BLaER1 (cell line): ENCODE results near the gene METTL15.
A peak's percentile ranks its signal among the peaks of the same experiment; 100 is the strongest.
"Not testable (repeated sequence)": the region's sequence is repeated elsewhere in the genome, so short reads cannot be mapped to it uniquely, and the experiment has no call there.

Experiments used
- H3K27ac ChIP-seq: shearing (Covaris generic); formaldehyde crosslinking; 2 replicates; pipeline ENCODE4 v1.8.1; 2022
- H3K27me3 ChIP-seq: shearing (Covaris generic); formaldehyde crosslinking; 2 replicates; pipeline ENCODE4 v1.8.1; 2022
- H3K36me3 ChIP-seq: shearing (Covaris generic); formaldehyde crosslinking; 2 replicates; pipeline ENCODE4 v1.8.1; 2022
- H3K4me1 ChIP-seq: shearing (Covaris generic); formaldehyde crosslinking; 2 replicates; pipeline ENCODE4 v1.8.1; 2022
- H3K4me2 ChIP-seq: shearing (Covaris generic); formaldehyde crosslinking; 2 replicates; pipeline ENCODE4 v1.8.1; 2022
- H3K4me3 ChIP-seq: shearing (Covaris generic); formaldehyde crosslinking; 2 replicates; pipeline ENCODE4 v1.8.1; 2022
- H3K9ac ChIP-seq: shearing (Covaris generic); formaldehyde crosslinking; 2 replicates; pipeline ENCODE4 v1.8.1; 2022
- H3K9me3 ChIP-seq: shearing (Covaris generic); formaldehyde crosslinking; 2 replicates; pipeline ENCODE4 v1.8.1; 2022
- H4K20me1 ChIP-seq: shearing (Covaris generic); formaldehyde crosslinking; 2 replicates; pipeline ENCODE4 v1.8.1; 2022
- Cebpa-rat ChIP-seq: shearing (Covaris generic); IDR thresholded peaks from 2 replicates; pipeline ENCODE4 v1.8.1; 2022

METTL15 gene

DNA sequence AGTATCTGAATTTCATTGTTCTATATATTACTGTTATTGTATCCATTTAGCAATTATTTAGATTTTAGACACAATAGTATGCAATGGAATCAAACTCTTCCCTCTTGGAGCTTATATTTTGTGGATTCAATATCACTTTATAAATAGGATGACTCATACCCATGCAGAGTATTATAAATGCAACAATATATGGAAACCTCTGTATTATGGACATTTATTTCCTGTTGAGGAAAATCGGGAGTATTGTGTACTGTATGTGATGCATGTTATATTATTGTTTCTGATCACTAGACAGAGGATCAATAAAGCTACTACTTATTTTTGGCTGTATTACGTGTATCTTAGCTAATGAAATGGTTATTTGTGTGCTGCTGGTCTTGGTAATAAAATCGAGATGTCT lies 770 bp downstream of the METTL15 start:
- H3K27me3 ChIP-seq, result no peaks in the 10 kb centered on the region
- peak overlapping the region; percentile 75; the same call in 1 of the 2 replicates for H3K4me3 ChIP-seq
- H3K27ac ChIP-seq, result no peak overlapping the region
- TF ChIP-seq Cebpa-rat, result no peak
- H3K9me3 ChIP-seq, result no peaks in the 10 kb centered on the region
- 0 out of 2 replicates have a peak, but pooled peaks cover 5% of the 10 kb centered on the region for H4K20me1 ChIP-seq
- H3K4me2 ChIP-seq, result peak overlapping the region; percentile 74
- H3K36me3 ChIP-seq, result peaks cover 2% of the 10 kb centered on the region
- H3K9ac ChIP-seq, result no peak overlapping the region
- H3K4me1 ChIP-seq, result peaks cover 50% of the 10 kb centered on the region

DNA sequence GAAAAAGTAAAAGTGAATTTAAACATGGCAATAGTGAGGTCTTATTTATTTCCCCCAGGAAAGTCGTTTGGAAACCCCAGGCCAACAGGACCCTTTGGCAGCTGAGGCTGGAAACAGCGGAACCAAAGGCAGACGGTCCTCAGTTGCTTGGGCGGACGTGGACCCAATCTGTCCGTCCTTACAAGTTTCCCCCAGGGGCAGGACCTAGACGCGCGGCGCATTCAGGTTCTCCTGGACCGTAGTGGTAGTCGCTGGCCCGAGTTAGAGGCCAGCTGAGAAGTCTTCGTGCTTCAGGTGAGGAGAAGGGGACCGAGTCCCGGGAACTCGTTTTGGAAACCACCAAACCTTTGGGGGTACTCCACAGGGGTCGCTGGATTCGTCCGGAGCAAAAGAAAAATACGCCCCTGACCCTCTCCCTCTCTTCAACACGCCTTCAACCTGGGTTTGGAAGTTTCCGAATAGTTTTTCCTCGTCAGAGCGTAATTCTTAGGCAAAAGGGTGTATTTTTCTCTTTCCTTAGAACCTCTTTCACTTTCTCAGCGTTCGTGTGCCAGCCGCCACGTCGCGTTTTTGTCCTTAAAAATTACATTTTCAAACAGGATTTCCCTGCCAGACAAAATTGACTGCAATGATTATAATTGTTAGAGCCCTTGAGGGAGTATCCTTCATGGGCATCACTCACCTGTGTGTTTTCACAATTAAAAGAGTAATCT lies 2.1 kb downstream of the METTL15 start:
- Histone ChIP-seq H3K27ac (peak overlapping the region; percentile 80), H3K4me2 (peak overlapping the region; percentile 74), H3K4me1 (peaks cover 47% of the 10 kb centered on the region), H3K4me3 (peak overlapping the region; percentile 76), H3K9ac (peak overlapping the region; percentile 87), H3K9me3 (no peaks in the 10 kb centered on the region), H3K27me3 (no peaks in the 10 kb centered on the region), H4K20me1 (no peaks in the 10 kb centered on the region), H3K36me3 (peaks cover 15% of the 10 kb centered on the region)
- TF ChIP-seq Cebpa-rat, result no peak

DNA sequence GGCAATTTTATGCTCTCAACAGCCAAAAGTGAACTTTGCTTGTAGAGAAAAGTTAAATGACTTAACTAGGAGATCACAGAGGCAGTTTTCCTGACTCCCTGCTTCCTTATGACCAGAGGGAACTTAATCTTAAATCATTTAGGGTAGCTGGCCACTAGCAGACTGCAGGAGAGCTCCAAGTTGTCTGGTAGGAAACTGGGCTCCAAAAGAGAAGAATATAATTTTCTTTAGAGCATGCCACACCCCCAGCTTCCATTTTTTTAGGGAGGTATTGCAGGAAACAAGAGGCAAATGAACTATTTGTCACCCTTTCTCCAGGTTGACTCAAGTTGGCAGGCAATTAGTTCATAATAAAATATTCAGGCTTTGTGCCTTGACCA lies 2.6 kb downstream of the METTL15 start:
- Histone ChIP-seq H3K4me1 (peaks cover 42% of the 10 kb centered on the region), H3K9me3 (no peaks in the 10 kb centered on the region), H3K4me2 (peak overlapping the region; percentile 74), H3K9ac (peak overlapping the region; percentile 87), H3K36me3 (peaks cover 17% of the 10 kb centered on the region), H3K4me3 (peak overlapping the region; percentile 76), H3K27ac (peak overlapping the region; percentile 80), H3K27me3 (no peaks in the 10 kb centered on the region), H4K20me1 (no peaks in the 10 kb centered on the region)
- TF ChIP-seq Cebpa-rat, result no peak

DNA sequence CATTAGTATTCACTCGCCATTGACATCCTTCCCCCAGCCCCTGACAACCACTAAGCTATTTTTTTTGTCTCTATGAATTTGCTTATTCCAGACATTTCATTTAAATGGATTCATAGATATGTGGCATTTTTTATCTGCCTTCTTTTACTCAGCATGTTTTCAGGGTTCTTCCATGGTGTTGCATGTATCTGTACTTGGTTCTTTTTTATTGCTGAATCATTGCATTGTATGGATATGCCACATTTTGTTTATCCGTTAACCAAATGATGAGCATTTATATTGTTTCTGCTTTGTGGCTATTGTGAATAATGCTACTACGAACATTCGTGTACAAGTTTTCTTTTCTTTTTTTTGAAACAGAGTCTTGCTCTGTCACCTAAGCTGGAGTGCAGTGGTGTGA lies 5.9 kb downstream of the METTL15 start:
- Histone ChIP-seq H3K27me3 (no peaks in the 10 kb centered on the region), H3K9ac (no peak overlapping the region), H3K9me3 (no peaks in the 10 kb centered on the region), H3K4me3 (no peak overlapping the region), H3K27ac (no peak overlapping the region), H4K20me1 (no peaks in the 10 kb centered on the region), H3K4me1 (peaks cover 21% of the 10 kb centered on the region), H3K4me2 (no peak overlapping the region), H3K36me3 (peaks cover 17% of the 10 kb centered on the region)
- TF ChIP-seq Cebpa-rat, result no peak

DNA sequence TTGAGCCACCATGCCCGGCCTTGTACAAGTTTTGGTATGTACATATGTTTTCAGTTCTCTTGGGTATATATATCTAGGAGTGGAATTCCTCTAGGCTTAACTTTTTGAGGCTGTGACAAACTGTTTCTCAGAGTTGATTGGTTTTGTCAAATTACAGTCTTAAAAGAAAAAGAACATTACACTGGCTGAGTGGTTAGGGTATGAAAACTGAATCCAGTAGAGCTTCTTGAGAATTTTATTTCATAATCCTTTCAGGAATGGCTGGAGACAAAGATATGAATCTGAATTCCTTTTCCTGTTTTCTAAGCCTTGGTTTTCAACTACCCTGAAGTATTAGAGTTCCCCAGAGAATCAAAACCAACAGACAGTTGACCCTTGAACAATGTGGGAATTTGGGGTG lies 6.5 kb downstream of the METTL15 start:
- no peak for TF ChIP-seq Cebpa-rat
- Histone ChIP-seq H4K20me1 (no peaks in the 10 kb centered on the region), H3K4me3 (no peak overlapping the region), H3K27ac (no peak overlapping the region), H3K36me3 (peaks cover 17% of the 10 kb centered on the region), H3K9ac (no peak overlapping the region), H3K4me1 (peaks cover 15% of the 10 kb centered on the region), H3K27me3 (no peaks in the 10 kb centered on the region), H3K4me2 (no peak overlapping the region), H3K9me3 (no peaks in the 10 kb centered on the region)

DNA sequence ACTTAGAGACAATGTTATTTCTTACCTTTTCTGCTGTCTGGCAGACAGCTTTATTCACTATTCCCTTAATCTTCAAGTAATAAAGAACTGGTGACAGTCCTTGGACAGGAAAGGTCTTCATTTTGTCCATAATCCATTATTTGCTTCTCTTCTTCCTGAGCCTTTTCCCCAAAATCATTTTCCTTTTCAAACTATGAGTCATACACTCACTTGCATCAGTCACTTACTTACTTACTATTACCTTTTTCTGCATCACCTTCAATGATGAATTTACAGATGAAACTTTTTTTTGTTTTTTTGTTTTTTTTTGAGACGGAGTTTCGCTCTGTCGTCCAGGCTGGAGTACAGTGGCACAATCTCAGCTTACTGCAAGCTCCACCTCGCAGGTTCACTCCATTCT lies 9.5 kb downstream of the METTL15 start:
- Histone ChIP-seq H3K27ac (no peak overlapping the region), H3K9ac (no peak overlapping the region), H3K4me1 (no peaks in the 10 kb centered on the region), H3K4me3 (no peak overlapping the region), H3K4me2 (no peak overlapping the region), H3K27me3 (no peaks in the 10 kb centered on the region), H4K20me1 (no peaks in the 10 kb centered on the region), H3K9me3 (no peaks in the 10 kb centered on the region), H3K36me3 (peaks cover 17% of the 10 kb centered on the region)
- no peak for TF ChIP-seq Cebpa-rat

DNA sequence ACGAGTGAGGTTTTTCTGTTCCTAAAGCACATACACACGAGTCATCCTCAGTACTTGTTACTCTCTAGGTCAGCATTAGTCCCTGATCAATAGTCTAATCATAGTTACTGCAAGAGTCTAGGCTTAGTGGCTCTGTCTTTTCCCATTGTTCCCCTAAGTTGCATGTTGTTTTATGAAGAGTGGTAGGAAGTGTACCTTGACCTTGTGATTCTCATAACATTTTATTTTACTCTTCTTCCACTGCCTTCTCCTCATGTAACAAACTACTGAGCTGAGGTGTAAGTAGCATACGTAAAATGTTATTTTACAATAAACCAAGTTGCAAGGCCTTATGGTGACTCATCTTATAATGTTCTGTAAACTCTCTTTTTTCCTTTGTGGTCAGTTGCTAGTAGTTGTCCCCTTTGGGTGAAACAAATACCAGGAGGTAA lies 15.0 kb downstream of the METTL15 start:
- H3K4me2 ChIP-seq, result no peak overlapping the region
- no peak overlapping the region for H3K27ac ChIP-seq
- H3K9me3 ChIP-seq, result no peaks in the 10 kb centered on the region

DNA sequence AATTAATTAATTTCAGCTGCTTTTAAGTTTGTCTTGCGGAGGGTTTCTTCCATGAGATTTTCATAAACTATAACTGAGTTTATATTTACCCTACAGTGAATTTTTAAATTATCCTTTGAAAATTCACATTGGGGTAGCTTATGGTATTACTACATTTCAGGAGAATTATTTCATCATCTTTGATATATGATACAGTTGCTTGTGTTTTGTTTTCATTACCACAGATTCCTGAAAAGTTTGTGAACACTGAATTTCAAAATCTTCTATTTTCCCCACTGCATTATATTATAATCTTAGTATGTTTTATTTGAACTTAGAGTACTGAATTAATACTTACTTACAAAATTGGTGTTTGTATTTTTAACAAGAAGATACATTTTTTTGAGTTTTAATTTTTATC lies 24.4 kb downstream of the METTL15 start:
- H3K4me1 ChIP-seq, result no peaks in the 10 kb centered on the region
- no peak overlapping the region for H3K4me3 ChIP-seq
- H3K36me3 ChIP-seq, result peaks cover 30% of the 10 kb centered on the region

More for the DNA sequence above, 15.0 kb downstream of the METTL15 start:
- no peak overlapping the region for H3K9ac ChIP-seq
- H4K20me1 ChIP-seq, result no peaks in the 10 kb centered on the region
- H3K36me3 ChIP-seq, result no peaks in the 10 kb centered on the region
- no peak for TF ChIP-seq Cebpa-rat
- H3K4me1 ChIP-seq, result no peaks in the 10 kb centered on the region
- H3K4me3 ChIP-seq, result no peak overlapping the region
- H3K27me3 ChIP-seq, result no peaks in the 10 kb centered on the region

DNA sequence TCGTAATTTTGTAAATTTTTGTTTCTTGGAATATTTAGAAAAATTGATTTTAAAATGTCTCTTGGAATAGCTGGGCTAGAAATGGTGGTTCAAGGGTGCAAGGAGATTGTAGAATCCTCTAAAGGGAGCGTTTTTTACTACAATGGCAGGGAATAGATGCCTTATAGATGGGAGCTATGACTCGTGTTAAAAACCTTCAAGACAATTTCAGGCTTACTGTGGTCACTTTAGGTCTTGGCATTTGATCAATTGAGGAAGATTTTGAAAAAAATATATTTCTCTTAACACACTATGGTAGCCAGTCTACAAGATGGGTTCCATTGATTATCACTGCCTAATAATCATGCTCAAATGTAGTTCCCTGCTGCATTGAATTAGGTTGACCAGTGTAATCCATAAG lies 25.0 kb downstream of the METTL15 start:
- no peaks in the 10 kb centered on the region for H3K4me1 ChIP-seq
- H4K20me1 ChIP-seq, result no peaks in the 10 kb centered on the region
- no peak overlapping the region for H3K4me2 ChIP-seq
- H3K36me3 ChIP-seq, result peaks cover 30% of the 10 kb centered on the region
- H3K27me3 ChIP-seq, result no peaks in the 10 kb centered on the region
- H3K27ac ChIP-seq, result no peak overlapping the region
- no peak overlapping the region for H3K4me3 ChIP-seq
- no peak overlapping the region for H3K9ac ChIP-seq
- H3K9me3 ChIP-seq, result peaks cover 50% of the 10 kb centered on the region
- no peak for TF ChIP-seq Cebpa-rat

More for the DNA sequence above, 24.4 kb downstream of the METTL15 start:
- H4K20me1 ChIP-seq, result no peaks in the 10 kb centered on the region
- no peaks in the 10 kb centered on the region for H3K27me3 ChIP-seq
- H3K4me2 ChIP-seq, result no peak overlapping the region
- H3K27ac ChIP-seq, result no peak overlapping the region
- no peak for TF ChIP-seq Cebpa-rat
- peaks cover 44% of the 10 kb centered on the region for H3K9me3 ChIP-seq
- no peak overlapping the region for H3K9ac ChIP-seq

DNA sequence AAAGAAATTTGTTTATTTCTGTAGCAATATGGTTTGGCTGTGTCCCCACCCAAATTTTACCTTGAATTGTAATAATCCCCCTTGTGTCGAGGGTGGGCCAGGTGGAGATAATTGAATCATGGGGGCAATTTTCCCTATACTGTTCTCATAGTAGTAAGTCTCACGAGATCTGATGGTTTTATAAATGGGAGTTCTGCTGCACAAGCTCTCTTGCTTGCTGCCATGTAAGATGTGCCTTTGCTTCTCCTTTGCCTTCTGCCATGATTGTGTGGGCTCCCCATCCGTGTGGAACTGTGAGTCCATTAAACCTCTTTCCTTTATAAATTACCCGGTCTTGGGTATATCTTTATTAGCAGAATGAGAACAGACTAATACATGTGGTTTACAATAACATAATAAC lies 28.0 kb downstream of the METTL15 start:
- H3K4me2 ChIP-seq, H4K20me1 ChIP-seq, H3K9ac ChIP-seq, H3K4me1 ChIP-seq, H3K27ac ChIP-seq, H3K4me3 ChIP-seq, H3K27me3 ChIP-seq: not testable (repeated sequence)
- H3K36me3 ChIP-seq, result peaks cover 42% of the 10 kb centered on the region
- H3K9me3 ChIP-seq, result peaks cover 80% of the 10 kb centered on the region

DNA sequence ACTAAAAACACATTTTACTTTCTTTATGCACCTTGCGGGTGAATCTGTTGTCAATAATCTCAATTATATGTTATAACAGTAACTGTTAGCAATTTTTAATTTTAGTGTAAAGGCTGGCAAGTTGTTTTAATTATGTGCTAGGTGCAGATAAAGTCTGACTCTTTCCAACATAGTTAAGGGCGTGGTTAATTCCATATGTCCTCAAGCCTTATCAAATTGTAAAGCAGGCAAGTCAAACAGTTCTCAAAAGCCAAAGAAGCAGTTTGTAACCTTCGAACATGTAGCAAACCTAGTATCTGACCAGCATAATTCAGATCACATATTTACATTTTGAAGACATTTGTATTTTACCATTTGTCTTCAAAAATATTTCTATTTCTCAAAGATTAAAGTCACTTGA lies 29.2 kb downstream of the METTL15 start:
- no peaks in the 10 kb centered on the region for H3K27me3 ChIP-seq
- H3K4me2 ChIP-seq, result no peak overlapping the region
- no peak overlapping the region for H3K4me3 ChIP-seq
- H3K9me3 ChIP-seq, result peaks cover 80% of the 10 kb centered on the region
- no peak for TF ChIP-seq Cebpa-rat
- peaks cover 42% of the 10 kb centered on the region for H3K36me3 ChIP-seq
- no peaks in the 10 kb centered on the region for H4K20me1 ChIP-seq
- H3K27ac ChIP-seq, result no peak overlapping the region
- H3K4me1 ChIP-seq, result no peaks in the 10 kb centered on the region
- no peak overlapping the region for H3K9ac ChIP-seq
